HG03521 (cell line): ENCODE results near the gene YIPF1.
"Not testable (repeated sequence)": the region's sequence is repeated elsewhere in the genome, so short reads cannot be mapped to it uniquely, and the experiment has no call there.

Experiments
- ATAC-seq: cut with Tn5 transposase; IDR thresholded peaks from one replicate; pipeline ENCODE4 v1.9.1; 2021; ENCODE audit warnings: mild to moderate bottlenecking, moderate library complexity; ENCODE audit not compliant: unreplicated experiment

Gene YIPF1

DNA sequence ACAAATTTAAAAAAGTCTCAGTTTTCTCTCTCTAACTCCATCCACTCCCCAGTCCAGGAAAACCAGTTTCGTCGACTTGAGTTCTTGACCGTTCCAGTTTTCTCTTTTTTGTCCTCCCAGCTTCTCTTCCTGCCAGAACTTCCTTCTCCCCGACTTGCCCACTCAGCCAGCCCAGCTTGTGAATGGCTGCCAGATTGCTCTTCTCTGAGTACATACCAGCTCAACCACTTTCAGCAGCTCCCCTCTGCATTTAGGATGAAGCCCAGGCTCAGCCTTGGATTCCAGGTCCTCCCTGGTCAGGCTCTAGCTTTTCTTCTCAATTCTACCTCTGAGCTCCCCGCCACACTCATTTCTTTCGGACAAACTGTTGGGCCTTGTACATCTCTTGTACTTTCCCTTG, 5.8 kb upstream of the YIPF1 start:
- ATAC-seq: no peak

DNA sequence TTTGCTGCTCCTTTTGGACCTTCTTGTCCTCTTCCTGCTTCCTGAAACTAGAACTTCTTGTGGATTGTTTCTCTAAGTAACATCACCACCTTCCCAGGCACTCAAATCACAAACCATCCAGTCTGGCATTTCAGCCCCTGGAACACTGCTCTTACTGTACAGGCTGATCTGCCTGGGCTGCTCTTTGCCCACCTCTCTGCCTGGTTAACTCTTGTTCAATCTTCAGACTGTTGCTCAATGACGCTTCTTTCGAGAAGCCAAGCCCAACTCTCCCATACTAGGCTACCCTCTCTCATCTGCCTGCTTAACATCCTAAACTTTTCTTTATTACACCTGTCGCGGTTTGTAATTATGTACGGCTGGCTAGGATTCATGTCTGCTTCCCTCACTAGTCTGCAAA, 5.0 kb upstream of the YIPF1 start:
- no peak for ATAC-seq

DNA sequence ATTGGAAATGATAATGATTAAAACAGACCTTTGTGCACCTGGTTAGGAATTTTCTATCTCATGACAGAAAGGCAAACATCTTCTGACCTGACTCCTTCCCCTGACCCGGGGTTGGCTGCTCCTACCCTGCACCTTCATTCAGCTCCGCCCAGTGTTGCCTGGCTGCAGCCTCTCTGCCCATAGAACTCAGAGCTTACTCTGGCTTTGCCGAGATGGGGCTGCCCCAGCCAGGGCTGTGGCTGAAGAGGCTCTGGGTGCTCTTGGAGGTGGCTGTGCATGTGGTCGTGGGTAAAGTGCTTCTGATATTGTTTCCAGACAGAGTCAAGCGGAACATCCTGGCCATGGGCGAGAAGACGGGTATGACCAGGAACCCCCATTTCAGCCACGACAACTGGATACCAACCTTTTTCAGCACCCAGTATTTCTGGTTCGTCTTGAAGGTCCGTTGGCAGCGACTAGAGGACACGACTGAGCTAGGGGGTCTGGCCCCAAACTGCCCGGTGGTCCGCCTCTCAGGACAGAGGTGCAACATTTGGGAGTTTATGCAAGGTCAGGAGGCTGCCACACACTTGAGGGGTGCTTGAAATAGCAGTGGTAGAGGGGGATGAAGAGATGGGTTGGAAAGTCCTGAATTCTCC, 4.5 kb upstream of the YIPF1 start, which contains the start of gene DIO1:
Gene DIO1, plus strand, starts transcription at position 189 of the 638 bp plus-strand sequence. Its CDS starts 24 bp downstream, at position 213.
- no peak for ATAC-seq

- no peak for ATAC-seq
These were observed 3.3 kb upstream of the YIPF1 start for GRCh38 chr1:53892911-53893310.

DNA sequence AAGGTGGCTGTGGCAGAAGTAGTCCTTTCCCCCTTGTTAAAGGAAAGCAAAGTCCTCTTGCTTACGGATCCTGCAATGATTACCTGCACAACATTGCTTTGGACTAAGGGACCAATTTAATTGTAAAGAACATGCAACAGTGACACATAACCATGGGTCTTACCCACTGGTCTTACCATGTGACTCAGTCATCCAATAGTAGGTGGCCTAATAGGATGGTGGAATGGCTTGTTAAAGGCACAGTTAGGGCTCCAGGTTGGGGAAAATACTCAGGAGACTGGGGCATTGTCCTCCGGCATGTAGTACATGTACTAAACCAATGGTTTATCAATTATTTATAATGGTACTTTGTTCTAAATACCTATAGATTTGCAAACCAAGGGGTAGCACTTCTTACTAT, 2.1 kb upstream of the YIPF1 start:
- no peak for ATAC-seq

- ATAC-seq: no peak
These were observed 1.4 kb upstream of the YIPF1 start for GRCh38 chr1:53891018-53891417.

- no peak for ATAC-seq
These were observed 935 bp upstream of the YIPF1 start for GRCh38 chr1:53890522-53890941.

GRCh38 chr1:53888681-53889080, 916 bp downstream of the YIPF1 start:
- no peak for ATAC-seq

- ATAC-seq: not testable (repeated sequence)
These were observed 6.0 kb downstream of the YIPF1 start for GRCh38 chr1:53883600-53883999.

DNA sequence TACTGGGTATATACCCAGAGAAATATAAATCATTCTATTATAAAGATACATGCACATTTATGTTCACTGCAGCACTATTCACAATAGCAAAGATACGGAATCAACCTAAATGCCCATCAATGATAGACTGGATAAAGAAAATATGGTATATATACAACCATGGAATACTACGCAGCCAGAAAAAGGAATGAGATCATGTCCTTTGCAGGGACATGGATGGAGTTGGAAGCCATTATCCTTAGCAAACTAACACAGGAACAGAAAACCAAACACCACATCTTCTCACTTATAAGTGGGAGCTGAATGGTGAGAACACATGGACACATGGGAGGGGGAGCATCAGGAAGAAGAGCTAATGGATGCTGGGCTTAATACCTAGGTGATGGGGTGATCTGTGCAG, 7.7 kb downstream of the YIPF1 start:
- ATAC-seq: not testable (repeated sequence)

DNA sequence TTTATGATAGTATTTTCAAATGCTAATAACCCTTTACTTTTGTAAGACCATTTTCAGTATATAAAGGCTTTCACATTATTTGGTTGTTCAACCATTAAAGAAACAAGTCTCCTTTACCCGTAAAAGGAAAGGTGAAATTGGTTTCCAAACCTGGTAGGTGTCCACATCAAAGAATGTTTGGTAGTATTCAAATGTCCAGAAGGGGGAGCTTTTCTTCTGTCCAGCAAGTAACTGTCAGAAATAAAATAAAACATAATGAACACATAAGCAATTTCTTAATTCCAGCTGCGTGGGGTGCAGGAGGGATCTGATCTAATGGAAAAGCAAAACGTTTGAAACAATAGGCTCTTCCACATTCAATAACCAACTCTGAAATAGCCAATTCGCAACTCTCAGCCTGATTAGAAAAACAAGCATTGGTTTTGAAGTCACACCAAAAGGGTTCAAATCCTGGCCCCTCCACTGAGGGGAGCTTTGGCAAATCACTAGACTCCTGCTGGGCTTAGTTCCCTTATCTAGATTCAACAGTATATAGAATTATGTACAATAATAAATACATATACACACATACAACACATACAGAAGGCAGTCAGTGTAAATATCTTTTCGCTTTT, 11.0 kb downstream of the YIPF1 start:
- ATAC-seq: no peak

- ATAC-seq: not testable (repeated sequence)
These were observed 14.4 kb downstream of the YIPF1 start for GRCh38 chr1:53875150-53875549.

DNA sequence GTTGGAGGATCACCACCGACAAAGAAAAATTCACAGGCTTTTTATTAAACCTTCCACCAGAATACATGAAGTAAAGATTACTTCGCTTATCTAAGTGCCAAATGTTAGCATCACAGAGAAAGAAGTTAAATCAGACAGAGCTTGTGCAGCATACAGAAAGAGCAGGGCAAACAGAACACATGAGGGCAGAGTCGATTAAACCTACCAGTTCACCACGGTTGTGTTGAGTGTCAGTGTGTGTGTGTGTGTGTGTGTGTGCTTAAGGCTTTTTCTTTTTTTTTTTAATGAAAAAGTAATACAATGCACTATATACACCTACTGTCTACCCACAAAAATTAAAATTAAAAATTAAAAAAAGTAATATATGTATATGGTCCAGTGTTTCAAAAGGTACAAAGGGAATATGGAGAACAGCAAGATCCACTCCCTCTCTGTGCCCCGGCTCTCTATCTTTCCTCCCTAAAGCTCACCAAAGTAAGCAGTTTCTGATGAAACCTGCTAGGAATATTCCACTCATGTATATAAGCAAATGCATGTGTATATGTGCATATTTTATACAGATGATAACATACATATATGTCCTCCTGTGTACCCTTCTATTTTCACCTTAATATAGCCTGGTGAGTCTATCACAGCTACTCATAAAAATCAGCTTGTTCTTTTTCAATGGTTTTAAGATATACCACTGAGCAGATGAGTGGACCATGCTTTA, 17.7 kb downstream of the YIPF1 start:
- ATAC-seq: no peak

GRCh38 chr1:53871221-53871620, 18.4 kb downstream of the YIPF1 start:
- ATAC-seq: no peak

- ATAC-seq: no peak
These were observed 20.0 kb downstream of the YIPF1 start for GRCh38 chr1:53869454-53870117.

DNA sequence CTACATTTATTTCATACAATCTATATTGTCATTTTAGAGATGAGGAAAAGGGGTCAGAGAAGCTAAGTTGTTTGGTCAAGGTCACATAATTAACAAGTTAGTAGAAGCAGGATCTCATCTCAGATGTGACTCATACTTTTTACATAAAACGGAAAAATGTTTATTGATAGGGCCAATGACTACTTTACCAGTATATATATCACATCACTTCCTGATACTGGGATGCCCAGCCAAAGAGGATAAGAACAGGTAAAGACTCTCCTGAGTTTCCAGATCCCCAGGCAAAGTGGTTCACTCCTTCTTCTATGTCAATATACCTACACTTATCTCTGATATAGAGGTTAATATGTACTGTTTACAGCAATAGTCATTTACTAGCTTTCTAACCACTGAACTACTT, 21.0 kb downstream of the YIPF1 start:
- no peak for ATAC-seq

DNA sequence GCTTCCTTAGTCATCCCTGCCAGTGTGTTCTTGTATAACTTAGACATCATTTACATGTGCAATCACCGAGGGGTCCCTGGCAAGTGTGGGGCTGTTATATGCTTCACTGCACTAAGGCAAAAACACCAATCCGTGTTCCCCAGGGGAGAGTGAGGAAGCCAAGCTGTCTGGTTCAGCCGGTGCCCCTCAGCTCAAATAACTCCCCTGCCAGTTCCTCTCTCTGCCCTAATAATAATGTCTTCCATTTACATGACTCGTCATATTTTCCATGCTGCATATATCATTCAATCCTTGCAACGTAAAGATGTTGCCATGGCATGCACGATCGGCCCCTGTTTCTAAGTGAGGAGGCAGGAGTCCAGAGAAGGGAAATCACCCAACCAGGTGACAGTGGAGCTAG, 27.1 kb downstream of the YIPF1 start:
- ATAC-seq: no peak

DNA sequence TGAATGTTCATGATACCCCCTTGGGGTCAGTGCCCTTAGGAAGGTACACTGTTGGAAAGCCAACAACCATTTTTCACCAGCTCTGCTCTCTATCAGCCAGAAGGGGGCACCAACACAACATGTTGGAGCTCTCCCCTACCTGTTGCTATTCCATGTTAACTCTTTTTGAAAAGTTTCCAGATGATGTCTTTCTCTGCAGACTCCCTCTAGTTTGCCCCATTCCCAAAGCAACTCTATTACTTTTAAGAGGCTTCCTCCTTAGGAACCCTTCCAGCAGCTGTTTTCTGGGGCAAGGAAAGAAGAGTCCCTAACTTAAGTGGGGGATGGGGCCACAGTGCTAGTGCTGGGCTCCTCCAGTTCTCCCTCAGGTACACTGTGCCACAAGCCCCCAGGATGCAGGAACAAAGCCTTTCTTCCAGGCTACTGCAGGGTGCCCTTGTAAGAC, 28.6 kb downstream of the YIPF1 start:
- ATAC-seq: no peak

GRCh38 chr1:53851571-53852285, 37.9 kb downstream of the YIPF1 start:
- no peak for ATAC-seq

DNA sequence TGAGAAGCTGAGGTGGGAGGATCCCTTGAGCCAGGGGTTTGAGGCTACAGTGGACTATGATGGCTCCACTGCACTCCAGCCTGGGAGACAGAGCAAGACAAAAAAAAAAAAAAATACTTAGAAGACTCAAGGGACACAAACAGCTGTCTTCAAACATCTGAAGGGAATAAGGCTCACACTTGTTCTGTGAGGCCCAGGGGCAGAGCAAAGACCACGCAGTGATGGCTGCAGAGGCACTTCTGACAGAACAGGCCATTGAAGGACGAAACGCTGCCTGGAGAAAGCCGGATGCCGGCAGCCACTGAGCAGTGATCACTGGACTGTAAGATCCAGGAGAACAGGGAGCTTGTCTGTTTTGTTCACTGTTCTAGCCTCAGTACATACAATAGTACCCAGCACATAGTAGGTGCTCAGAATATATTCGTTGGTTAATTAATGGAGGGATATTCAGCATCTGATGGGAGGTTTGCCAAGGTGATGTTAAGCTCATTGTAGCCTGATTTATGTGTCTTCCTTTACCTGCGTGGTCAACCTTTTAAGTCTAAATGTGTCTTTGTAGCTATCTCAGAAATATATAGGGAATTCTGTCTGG, 39.4 kb downstream of the YIPF1 start:
- ATAC-seq: no peak

- no peak for ATAC-seq
These were observed 41.6 kb downstream of the YIPF1 start for GRCh38 chr1:53847980-53848379.
